WI38 (cell line): ENCODE results near the gene GTF2F2.

Experiments used
- H3K4me3 ChIP-seq: 2 replicates; pipeline ENCODE4 v1.5.1; 2011; ENCODE audit warnings: low read depth, mild to moderate bottlenecking, control low read depth, low read length
- TF ChIP-seq, protein P1 (sequence below): IDR thresholded peaks from 2 replicates; pipeline ENCODE4 v1.5.1; 2012; ENCODE audit warnings: low read depth, mild to moderate bottlenecking, control low read depth, low read length

GTF2F2 gene

DNA sequence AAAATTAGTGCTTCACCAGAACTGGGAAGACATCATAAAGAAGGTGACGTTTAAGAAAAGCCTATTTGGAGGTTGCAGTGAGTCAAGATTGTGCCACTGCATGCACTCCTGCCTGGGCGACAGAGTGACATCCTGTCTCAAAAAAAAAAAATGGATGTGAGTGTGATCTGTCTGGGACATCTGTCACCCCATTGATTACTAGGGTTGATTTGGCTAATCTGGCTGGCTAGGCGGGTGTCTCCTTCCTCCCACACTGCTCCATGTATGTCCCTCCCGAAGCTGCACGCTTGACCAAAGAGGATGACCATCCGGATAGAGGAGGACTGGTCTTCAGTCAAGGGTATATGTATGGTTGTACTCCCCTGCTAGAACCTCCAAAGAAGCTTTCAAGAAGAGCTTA is 2.6 kb downstream of the GTF2F2 start:
- no peak overlapping the region for H3K4me3 ChIP-seq
- TF ChIP-seq, protein P1, sequence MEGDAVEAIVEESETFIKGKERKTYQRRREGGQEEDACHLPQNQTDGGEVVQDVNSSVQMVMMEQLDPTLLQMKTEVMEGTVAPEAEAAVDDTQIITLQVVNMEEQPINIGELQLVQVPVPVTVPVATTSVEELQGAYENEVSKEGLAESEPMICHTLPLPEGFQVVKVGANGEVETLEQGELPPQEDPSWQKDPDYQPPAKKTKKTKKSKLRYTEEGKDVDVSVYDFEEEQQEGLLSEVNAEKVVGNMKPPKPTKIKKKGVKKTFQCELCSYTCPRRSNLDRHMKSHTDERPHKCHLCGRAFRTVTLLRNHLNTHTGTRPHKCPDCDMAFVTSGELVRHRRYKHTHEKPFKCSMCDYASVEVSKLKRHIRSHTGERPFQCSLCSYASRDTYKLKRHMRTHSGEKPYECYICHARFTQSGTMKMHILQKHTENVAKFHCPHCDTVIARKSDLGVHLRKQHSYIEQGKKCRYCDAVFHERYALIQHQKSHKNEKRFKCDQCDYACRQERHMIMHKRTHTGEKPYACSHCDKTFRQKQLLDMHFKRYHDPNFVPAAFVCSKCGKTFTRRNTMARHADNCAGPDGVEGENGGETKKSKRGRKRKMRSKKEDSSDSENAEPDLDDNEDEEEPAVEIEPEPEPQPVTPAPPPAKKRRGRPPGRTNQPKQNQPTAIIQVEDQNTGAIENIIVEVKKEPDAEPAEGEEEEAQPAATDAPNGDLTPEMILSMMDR = no peak

DNA sequence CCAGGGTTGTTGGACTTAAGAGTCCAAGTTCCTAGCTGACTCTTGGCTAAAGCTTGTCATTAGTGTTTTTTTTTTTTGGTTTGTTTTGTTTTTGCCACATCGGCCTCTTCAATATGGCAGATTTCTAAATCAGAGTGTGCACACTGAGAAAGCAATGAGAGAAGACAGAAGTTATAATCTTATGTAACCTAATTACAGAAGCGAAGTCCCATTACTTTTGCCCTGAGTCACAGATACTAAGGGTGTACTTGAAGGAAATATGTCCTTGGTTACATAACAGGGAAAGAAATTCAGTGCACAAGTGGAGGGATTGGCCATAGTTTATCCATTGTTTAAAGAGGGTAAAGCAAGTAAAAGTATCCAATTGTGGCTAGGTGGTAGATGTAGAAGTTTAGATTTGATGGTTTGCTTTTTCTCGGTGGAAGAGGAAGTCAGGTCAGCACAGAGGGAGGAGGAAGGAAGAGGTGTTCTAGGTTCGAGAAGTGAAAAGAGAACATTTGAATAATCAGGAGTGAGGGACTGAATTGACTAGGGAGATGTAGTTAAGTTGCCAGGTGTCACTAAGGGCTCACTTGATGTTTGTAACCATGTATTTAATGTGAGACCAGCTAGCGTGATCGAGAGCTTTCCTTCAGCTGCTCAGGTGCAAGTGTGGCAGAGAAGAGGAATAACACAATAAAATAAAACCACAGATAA is 12.2 kb downstream of the GTF2F2 start:
- no peak overlapping the region for H3K4me3 ChIP-seq
- TF ChIP-seq, protein P1 = no peak

DNA sequence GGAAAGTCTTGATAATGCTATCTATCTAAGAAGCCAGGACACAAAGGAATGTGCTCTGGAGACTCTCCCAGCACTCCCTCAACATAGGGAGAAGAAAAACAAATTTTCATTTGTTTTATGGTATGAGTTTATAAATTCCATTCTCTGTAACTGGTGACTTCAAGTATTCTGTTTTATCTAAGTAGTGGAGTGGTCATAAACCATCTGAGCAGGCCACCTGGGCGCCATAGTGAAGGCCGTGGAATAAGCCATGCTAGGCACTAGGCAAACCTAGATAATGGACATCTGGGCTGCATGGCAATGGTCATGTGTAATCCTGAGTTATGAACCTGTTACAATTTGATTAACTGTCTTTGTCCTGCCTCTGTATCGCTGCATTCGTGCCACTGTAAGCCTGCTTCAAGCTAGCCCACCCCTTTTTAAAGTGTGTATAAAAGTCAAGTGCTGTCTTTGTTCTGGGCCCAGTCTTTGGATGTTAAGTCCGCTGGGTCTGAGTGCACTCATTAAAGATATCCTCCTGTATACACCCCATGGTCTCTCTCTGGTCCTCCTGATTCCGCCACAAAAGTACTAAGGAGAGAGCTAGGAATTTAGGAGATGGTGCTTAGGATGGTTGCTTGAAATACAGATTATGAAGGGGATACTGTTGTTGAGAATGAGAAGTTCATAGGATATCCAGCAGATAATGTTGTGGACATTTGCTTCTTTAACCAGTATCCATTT is 13.2 kb downstream of the GTF2F2 start:
- TF ChIP-seq, protein P1 = no peak
- no peak overlapping the region for H3K4me3 ChIP-seq

DNA sequence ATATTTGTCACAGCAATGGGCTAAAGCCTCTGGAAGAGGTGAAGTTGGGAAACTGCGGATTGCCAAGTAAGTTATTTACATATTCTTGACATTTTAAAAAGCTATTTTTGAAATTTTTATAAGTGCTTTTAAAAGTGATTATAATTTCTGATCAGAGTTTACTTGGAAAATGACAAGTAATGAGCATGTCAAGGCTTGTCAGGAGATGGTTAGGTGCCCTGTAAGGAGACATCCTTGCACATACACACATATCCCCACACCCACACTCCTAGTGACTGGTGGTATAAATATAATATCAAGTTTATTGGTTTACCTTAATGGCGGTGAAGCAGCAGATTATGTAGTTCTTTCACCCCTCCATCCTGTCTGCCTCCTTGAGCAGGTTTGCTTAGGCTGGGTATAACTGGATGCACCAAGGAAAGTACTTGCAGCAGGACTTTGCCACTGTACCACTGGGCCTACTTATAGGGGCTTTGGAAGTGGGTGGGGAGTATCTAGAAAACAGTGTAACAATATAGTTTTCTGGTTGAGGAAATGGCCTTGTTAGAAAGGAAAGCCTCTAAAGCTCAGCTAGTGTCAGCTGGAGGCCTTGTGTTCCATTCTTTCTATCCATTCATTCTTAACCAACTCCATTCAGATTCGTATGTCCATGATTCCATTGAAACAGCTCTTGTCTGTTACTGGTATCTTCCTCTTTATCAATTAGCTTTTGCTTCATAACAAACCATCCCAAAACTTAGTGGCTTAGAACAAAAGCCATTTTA is 16.6 kb downstream of the GTF2F2 start:
- no peak overlapping the region for H3K4me3 ChIP-seq
- TF ChIP-seq, protein P1 = no peak

DNA sequence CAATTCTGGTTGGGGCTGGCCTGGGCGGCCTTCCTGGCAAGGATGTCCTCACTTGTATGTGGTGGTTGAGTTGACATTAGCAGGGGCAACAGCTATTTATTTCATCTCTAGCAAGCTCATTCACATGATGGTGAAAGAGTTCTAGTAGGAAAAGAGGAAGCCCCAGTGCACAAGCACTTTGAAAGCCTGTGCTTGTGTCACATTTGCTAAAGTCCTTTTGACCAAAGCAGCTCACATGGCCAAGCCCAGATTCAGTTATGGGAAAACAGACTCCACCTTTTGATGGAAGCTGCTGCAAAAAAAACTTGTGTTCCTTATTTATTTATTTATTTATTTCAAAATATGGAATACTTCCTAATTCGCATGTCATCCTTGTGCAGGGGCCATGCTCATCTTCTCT is 17.2 kb downstream of the GTF2F2 start:
- TF ChIP-seq, protein P1 = no peak
- no peak overlapping the region for H3K4me3 ChIP-seq

- H3K4me3 ChIP-seq = no peak overlapping the region
- TF ChIP-seq, protein P1 = no peak
Observed at GRCh38 chr13:45138282-45138681, 18.0 kb downstream of the GTF2F2 start.
